T1000 (cell line): ENCODE results near the gene TNK1.

Source experiments
- DNase-seq: peaks from one replicate; lab custom pipeline; 2025; ENCODE audit warnings: mixed read lengths; lab: John Stamatoyannopoulos, UW

TNK1 gene

DNA sequence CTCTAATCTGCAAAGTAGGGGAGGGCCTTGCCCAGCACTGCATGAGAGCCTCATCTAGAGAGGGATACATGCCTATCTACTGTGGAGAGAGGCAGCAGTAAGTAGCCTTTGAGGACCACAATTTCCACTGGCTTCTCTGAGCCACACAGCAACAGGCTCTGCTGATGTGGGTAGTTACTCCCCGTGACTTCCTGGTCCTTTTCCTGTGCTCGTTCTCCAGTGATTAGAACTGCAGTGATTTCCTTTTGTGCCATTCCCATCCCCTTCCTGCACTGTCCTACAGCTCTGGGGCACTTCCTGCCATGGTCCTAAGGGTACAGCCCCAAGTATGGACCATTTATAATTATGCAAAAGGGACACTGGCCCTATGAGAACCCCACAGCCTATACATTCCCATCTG, 10.4 kb downstream of the TNK1 start:
- no peak for DNase-seq

DNA sequence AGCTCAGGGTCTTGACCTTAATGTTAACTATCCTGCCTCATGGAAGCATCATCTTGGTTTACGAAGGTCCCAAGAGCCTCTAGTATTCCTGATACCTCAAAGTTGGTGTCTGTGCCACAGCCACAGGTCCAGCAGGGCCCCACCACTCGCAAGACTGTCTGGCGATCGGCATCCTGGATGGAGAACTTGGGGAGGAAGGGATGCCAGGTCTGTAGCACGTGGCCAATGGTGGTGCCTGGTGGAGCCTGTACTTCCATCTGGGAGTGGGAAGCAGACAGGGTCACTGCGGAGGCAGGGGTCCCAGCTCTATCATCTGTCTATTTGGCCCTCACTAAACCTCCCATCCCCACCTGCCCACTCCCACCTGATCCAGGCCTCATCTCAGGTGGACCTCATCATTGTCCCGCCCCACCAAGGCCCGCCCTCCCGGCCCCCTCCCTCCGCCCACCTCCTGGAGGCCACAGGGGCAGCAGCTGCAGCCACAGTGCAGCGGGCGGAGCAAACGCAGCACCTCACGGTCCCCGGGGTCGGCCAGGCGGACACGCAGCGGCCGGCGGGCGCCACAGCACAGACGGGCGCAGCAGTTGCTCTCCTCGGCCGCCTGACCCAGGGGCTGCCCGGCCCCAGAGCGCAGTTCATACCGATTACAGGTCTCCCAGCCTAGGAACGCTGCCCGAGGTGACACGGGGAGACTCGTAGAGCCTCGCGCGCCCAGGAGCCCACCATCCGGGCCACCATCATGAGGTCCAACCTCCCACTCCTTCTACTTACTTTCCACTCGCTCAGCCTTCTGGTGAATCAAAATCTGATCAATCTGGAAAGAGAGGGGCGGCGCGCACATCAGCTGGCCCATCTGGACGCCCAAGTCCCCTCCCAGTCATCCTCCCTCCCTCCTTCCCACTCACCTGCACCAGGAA, 12.1 kb downstream of the TNK1 start:
- no peak for DNase-seq

DNA sequence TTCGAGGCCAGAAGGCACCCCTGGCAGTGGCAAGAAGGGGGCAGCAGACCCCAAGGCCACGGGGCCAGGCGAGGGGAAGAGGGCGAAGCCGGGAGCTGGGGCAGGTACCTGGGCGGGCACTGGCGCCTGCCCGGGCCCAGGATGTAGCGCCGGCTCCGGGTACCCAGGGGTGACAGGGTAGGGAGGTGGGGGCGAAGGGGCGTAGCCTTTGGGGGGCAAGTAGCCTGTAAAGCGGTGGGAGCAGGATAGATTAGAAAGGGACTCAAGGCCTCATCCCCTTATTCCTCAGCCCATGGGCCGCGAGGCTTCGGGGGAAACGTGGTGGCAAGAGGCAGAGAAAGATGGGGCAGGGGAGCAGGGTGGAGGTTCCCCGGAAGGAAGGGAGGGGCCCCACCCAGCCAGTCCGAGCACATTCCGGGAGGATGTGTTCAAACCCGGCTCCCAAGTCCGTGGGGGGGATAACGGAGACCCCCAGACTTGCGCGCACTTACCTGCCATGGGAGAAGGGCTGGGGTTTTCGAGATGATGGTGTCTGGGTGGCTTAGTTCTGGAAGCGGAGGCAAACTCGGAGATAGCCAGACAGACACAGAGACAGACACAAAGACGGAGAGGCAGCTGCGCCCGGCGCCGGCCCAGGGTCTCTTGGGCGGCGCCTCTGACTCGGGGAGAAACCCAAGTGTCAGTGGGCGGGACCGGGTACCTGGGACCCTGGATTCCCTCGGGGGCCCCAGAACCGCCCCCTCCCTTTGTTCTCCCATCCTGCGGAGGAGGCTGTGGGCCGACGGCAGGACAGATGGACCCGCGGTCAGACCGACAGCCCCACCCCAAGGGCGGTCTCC, 12.9 kb downstream of the TNK1 start:
- no peak for DNase-seq

DNA sequence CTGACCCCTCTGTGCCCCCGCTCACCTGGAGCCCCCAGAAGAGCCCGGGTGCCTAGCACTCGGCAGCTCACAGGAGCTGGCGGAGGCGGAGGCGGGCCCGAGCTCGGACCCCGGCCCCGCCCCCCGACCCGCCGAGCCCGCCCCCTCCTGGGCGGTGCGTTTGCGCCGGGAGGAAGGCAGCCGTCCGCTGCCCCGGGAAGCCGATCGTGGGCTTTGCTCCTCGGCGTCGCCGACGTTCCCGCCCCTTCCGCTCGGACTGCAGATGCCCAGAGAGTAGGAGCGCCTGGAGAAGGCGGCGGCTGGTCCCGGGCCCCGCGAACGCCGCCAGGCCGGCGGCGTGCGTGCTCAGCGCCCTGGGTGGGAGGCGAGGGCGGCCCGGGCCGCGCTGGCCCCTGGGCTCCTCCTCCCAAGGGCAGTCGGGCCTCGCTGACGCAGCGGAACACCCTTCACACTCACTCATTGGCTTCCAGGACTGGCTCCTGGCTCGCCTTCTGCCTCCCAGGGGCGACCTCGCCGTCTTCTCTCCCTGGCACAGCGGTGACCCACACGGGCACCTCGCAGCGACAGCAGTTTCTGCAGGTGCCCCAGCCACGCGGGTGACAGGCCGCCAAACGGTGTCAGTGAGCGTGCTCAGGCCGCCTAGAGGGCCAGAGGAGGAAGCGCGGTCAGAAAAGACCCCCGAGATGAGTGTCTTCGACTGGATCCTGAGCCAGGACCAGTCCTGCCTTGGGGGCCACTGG, 13.7 kb downstream of the TNK1 start, which contains the start of gene PLSCR3:
Gene PLSCR3 (minus strand): TSS at position 74 of the 740 bp plus-strand sequence. CDS start 415 bp downstream, outside the sequence.
- DNase-seq: peak; percentile 86

DNA sequence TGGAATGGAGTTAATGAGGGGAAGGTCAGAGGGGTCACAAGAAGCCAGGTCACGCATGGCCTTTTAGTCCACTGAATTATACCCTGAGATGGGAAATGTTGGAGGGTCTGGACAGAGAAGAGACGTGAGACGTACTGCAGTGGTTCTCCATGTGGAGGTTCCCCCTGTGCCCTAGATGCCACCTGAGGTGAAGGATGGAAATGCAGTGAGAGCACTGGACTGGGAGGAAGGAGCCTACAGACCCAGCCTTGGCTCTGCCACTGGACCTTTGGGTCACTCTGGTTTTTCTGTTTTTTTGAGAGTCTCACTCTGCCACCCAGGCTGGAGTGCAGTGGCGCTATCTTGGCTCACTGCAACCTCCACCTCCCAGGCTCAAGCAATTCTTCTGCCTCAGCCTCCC, 15.3 kb downstream of the TNK1 start:
- DNase-seq: no peak

DNA sequence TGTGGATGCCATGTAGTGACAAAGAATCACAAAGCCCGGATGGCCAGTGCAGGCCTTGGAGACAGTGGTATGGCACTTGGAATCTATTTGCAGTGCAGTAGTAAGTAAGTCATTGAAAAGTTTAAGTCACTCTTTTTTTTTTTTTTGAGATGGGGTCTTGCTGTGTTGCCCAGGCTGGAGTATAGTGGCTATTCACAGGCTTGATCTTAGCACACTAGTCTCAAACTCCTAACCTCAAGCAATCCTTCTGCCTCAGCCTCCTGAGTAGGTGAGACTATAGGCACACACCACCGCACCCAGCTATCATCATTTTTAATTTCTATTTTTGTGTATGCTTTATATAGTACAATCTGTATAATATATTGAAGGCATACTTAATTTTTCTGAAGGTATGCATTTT, 17.7 kb downstream of the TNK1 start:
- no peak for DNase-seq

DNA sequence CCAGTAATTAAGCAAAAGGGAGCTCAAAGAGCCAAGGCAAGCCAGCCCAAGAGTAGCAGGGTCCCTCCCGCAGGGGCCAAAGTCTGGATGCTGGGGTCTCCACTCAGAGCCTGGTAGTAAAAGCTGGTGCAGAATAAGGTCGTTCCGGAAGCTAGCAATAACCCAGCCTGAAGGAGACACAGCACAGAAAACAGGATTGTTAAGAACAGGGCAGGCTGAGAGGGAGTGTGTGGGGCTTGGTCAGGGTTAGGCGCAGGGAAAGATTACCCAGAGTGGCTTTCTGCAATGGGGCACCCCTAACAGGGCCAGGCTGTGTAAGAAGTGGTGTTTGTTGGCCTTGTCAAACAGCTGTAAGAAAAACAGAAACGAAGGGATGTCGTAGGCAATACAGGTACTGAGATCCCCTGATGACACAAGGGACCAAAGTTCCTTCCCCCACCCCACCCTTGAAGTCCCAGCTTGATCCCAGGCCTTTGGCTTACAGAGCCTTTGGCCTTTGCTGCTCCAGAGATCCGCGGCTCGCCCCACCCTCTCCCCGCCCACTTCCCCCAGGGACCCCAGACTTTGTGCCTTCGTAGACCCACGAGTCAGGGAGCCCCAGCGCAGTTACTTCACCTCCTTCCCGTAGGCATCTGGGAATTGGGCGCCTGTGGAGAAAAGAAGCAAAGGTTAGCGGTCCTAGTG, 22.3 kb downstream of the TNK1 start:
- no peak for DNase-seq

DNA sequence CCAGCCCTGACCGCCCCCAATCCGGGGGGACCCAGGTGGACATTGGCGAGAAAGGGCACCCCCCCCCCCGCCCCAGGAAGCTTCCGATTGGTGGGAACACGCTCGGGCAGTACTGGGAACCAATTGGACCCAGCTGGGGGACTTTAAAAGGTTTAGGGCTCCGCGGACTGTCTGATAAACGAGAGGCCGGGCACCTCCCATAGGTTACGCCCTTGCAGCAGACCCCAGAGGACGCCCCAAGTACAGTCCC, 22.8 kb downstream of the TNK1 start:
- DNase-seq: no peak

DNA sequence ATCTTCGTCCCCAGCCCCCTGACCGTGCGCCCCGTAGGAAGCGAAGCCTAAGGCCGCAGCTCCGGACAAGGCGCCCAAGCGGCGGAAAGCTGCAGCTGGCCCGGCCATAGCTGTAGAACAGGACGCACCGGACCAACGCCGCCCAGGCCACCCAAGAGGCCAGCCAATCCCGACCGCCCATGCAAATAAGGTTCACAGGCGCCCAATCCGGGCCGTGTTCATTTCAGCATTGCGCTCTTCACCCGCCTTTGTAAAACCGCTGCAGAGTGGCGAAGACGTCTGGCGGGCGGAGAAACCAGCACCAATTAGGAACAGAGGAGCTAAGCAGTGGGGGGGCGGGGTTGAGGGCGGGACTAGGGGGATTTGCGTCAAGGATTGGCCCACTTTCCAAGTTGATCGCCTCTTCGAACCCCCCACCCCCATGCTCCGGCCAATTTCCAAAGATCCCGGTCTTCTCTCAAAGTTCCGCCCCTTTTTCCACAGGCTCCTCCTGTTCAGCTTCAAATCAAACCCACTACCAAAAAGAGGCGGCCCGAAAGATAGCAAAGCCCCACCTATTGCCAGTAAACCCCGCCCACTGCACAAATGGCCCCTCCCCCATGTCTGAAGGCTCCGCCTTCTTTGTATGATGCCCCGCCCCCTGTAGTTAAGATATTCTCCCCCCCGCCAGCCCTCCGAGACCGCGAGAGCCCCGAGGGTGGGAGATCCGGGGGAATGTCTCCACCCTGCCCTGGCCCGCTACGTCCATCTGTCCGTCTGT, 23.3 kb downstream of the TNK1 start, which contains the start of gene TMEM256:
Gene TMEM256 (minus strand): TSS at position 121 of the 760 bp plus-strand sequence. CDS start 13 bp downstream, at position 108.
- DNase-seq: peak; percentile 98

DNA sequence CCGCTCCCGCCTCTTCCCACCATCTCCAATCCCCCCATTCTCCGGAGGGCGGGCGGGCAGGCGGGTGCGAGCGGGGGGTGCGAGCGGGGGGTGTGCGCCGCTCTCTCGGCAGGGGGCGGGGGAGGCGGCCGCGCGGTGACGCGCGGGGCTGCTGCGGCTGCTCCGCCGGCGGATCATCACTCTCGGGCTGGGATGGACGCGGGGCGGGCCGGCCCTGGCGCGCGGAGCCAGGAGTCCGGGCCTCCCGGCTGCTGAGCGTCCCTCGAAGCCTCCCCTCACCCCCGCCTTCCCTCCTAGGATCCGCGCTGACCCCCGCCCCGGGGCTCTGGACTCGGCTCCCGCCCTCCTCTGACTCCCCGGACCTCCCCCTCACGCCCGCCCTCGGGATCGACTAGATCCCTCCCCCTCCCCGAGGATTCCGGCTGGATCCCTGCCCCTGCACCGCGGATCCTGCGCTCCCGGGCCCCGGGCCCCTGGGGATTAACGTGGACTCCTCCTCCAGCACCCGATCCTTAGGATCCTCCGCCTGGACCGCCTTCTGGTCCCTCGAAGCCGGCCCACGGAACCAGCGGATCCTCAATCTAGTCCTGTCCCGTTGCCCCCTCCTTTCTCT, 24.0 kb downstream of the TNK1 start:
- peak; percentile 51 for DNase-seq

DNA sequence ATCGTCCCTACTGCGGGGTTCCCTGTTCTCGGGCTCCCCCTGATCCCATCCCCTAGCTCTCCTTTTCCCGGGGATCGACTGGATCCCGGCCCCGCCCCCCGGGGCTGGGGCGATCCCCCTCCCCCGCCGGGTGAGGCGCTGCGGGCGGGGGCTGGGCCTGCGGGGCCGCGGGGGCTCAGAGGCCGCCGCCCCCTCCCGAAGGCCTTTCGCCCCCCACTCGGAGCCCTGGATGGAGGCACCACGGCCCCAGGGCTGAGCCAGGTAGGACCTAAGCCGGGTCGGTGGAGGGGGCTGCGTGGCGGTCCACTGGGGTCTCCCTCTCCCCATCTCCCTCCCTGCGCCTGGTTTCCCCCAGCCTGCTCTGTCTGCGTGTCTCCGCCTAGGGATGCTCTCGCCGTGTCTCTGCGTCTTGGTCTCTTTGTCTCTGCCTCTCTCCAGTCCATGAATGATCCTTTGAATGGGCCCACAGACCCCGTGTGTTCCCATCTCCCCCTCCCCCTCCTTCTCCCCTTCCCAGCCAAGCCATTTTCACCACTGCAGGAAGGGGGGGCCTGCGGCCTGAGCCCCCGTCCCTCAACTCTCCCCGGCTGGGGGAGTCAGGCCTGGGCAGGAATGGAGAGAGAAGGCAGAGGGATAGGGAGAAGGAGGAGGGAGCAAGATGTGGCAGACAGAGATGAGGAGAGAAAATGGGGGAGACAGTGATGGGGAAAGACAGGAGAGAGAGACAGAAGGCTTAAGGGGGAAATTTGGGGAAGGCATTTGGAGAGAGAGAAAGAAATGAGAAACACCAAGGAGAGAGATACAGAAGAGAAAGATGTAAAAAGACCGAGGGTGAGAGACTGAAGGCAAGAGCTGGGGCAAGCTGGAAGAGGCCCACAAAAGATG, 24.7 kb downstream of the TNK1 start:
- DNase-seq: no peak

DNA sequence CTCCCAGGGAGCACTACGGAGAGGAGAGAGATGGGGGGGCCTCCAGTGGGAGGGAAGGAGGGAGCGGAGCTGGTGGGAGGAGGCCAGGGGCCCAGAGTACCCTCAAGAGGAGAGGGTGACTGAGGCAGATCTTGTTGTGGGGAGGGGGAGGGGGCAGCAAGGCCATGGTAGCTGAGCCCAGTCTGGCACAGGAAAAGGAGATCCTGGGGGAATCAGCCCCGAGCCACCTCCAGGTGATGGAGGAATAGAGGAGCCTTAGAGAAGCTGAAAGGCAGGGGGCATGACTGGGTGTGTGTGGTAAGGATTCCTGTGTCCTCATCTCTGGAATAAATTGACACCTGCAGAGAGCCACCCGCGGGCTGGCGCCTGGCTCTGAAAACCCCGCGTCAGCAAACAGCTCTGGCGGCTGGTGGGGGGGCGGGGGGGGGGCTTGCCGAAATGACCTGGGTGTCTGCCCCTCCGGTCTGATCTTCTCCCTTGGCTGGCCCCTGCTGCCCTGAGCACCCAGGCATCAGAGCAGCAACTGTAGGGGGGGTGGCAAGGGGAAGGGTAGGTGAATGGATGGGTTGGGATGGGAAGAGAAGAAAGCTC, 25.4 kb downstream of the TNK1 start:
- DNase-seq: no peak

DNA sequence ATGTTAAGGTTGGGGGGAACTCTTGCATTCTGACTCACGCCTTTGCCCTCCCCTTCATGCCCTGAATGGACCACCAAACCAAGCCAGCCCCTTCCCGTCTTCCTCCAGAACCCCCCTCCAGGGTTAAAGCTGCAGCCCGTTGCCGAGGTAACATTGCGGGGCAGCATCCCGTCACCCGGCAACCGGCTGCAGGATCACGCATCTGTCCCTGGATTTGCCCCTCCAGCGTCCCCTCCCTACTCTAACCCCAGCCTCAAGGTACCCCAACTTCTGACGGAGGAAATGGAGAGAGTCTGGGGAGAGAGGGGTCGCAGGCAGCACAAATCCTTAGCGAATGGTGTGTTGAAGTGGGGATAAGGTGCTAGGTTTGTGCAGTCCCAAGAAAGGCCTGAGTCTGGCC, 26.2 kb downstream of the TNK1 start:
- no peak for DNase-seq

DNA sequence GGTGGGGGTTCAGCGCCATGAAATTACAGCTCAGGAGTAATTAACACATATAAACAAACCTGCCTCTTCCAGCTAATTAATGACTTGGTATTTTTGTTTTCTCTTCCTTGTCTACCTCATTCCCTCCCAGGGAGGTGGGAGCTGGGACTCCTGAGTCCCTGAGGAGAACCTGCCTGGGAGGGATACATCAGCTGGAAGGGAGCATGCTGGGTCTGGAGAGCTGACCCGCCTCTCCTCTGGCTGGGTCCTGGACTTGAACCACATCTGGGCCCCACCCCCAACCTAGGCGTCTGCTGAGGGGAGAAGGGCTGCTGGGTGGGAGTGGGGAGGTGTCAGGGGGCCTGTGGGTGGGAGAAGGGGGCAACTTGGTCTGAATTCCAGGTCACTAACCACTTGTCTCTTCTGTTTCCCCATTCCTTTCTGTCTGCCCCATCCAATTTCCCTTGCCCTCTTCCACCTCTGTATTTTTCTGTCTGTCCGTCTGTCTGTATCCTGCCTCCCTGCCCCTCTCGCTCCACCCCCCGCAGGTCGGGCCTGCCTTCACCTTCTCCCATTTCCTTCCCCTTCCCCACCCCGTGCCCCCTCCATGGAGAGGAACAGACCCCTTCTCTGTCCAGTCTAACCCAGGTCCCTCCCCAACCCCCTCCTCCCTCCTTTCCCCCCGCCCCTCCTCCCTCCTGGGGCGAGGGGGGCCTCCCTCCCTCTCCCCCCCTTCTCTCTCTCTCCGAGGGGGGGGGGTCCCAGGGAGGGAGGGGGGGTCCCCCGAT, 26.8 kb downstream of the TNK1 start, which contains the start of gene NLGN2:
Gene NLGN2 (plus strand): TSS at position 361 of the 767 bp plus-strand sequence. CDS start 411 bp downstream, outside the sequence.
- no peak for DNase-seq

DNA sequence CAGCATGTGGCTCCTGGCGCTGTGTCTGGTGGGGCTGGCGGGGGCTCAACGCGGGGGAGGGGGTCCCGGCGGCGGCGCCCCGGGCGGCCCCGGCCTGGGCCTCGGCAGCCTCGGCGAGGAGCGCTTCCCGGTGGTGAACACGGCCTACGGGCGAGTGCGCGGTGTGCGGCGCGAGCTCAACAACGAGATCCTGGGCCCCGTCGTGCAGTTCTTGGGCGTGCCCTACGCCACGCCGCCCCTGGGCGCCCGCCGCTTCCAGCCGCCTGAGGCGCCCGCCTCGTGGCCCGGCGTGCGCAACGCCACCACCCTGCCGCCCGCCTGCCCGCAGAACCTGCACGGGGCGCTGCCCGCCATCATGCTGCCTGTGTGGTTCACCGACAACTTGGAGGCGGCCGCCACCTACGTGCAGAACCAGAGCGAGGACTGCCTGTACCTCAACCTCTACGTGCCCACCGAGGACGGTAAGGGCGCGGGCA, 27.4 kb downstream of the TNK1 start:
- no peak for DNase-seq

DNA sequence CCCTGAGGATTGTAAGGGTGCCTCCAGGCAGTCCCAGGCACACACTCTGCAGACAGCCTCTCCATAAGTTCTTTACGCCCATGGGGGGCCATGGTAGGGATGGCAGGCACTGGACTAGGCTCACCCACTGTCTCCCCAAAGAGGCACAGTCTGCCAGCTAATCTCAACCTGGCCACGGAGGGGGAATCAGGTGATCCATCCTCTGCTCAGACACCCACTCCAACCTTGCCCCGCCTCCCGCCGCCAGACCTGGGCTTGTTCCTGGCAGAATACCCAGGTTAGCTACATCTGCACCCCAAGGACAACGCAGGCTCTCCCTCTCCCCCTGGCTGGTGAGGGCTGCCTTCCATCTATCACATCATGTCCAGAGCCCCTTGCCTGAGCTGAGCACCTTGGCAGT, 28.0 kb downstream of the TNK1 start:
- no peak for DNase-seq

DNA sequence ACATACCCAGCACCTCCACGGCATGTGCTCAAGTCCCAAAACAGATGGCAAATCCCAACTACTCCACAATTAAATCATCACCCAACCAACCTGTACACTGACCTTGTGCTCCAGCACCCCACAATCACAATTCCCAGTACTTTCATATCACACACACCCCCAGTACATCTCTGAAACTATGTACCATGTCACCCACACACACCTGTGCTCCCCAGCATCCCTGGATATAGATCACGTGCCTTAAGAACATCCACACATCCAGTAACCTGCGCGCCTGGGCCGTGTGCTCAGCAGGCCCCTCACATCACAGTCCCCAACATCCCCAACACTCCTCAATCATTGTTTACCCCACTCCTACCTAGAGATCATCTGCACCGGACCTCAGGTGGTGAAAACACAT, 28.8 kb downstream of the TNK1 start:
- no peak for DNase-seq
